ENCODE data around the gene OR51B2.

OR51B2 gene

DNA sequence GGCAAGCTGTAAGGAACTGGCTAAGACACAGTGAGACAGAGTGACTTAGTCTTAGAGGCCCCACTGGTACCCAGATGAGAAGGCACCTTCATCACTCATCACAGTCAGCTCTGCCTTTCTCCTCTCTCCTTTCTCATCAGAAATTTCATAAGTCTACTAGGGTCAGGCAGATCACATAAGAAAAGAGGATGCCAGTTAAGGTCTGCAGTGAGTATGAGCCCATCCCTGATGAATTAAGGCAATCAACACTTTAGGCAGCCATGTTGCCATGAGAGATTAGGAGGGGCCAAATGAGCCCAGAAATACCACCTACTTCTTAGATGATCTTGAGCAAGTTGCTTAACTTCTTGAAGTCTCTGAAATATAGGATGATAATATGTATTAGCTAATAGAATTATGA, 42.5 kb downstream of the OR51B2 start:
- DNase-seq, result no peak

DNA sequence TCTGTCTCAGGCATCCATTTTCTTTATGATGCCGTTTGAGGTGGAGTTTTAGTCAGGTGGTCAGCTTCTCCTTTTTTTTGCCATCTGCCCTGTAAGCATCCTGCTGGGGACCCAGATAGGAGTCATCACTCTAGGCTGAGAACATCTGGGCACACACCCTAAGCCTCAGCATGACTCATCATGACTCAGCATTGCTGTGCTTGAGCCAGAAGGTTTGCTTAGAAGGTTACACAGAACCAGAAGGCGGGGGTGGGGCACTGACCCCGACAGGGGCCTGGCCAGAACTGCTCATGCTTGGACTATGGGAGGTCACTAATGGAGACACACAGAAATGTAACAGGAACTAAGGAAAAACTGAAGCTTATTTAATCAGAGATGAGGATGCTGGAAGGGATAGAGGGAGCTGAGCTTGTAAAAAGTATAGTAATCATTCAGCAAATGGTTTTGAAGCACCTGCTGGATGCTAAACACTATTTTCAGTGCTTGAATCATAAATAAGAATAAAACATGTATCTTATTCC, 43.5 kb downstream of the OR51B2 start:
- DNase-seq, result no peak

DNA sequence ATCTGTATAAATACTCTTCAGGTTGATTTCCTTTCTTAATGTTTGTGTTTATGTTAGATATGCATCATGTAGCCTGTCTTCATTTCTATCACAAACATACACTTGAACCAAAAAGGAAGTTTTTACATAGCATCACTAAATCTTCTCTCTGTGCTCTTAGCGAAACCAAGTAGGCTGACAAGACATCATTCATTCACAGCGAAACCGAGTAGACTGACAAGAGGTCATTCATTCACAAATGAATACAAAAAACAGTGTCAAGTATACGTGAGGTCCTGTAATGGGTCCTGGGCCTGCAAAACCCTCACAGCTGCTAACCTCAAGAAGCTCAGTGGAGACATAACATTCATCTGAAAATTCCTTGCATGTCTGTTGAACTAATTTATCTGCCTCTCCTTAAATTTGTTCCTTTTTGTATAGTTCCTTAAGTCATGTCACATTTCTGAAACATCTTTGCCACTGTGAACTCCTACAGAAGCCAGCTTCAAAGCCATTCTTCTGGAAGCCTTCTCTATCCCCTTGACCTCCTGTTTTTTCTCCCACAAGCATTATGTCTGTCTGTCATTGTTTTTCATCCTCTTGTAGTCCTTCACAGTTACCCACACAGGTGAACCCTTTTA, 44.5 kb downstream of the OR51B2 start:
- no peak for DNase-seq

DNA sequence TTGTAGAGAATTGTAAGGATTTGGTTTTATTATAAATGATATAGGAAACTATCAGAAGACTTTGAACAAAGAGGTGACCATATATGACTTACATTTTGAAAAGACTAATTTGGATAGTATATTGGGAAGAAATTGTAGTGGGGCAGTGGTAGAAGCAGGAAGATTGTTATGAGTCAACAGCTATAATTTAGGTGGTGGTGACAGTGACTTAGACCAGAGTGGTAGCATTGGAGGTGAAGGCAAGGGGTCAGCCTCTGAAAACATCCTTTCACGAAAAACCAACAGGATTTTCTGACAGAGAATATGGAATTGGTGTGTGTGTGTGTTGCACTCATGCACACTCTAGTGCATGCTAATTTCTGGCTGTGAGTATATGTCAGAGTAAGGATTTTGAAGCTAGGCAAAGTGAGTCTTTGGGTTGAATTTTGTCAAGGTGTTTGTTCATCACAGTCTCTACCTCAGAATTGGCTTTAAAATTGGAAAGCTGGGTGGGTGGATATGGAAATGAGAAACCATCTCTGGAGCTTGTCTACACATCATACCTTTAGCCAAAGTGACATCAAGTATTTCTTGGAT, 46.2 kb downstream of the OR51B2 start:
- DNase-seq, result no peak

DNA sequence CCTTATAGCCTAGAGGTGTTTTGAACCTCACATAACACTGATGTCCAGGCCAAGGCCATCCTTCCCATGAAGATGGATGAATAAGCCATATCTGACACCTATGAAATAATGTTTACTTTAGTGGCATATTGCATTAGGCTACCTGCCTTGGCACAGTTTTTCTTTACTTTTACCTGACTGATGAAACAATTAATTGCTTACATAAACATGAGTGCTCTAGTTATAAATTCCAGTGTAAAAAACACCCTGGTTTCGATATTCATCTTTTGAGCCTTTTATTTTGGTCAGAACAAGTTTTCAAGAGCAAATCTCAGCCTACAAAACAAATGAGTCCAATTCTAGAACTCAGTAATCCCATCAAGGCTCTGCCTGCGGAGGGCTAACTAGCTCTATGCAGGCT, 47.4 kb downstream of the OR51B2 start:
- DNase-seq, result no peak

DNA sequence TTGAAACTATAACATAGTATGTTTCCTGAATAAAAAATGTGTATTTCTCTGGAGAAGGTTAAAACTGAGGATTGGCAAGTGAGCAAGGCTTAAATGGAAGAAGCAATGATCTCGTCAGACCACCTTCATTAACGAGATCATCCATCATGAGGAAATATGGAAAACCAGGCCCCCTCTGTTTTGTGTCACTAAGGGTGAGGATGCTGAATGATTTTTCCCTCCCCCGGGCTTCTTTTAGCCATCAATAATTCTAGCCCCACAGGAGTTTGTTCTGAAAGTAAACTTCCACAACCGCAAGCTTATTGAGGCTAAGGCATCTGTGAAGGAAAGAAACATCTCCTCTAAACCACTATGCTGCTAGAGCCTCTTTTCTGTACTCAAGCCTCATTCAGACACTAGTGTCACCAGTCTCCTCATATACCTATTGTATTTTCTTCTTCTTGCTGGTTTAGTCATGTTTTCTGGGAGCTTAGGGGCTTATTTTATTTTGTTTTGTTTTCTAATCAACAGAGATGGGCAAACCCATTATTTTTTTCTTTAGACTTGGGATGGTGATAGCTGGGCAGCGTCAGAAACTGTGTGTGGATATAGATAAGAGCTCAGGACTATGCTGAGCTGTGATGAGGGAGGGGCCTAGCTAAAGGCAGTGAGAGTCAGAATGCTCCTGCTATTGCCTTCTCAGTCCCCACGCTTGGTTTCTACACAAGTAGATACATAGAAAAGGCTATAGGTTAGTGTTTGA, 48.6 kb downstream of the OR51B2 start:
- DNase-seq, result no peak

DNA sequence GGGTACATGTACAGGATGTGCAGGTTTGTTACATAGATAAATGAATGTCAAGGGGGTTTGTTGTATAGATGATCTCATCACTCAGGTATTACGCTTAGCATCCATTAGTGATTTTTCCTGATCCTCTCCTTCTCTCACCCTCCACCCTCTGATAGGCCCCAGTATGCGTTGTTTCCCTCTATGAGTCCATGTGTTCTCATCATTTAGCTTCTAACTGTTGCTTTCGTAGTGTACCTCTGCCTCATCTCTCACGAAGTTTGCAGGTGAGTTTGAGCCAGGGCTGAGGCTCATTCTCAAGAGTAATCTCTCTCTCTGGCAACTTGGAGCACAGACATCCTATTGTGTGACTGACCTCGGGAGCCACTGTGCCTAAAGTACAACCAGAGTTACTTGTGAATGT, 49.7 kb downstream of the OR51B2 start:
- no peak for DNase-seq
